SK-N-DZ (cell line): Measurements from ENCODE around the gene FOCAD.

Source experiments
- DNase-seq: peaks from one replicate; pipeline ENCODE4 v3.0.0-alpha.2; 2015; ENCODE audit warnings: low spot score

The FOCAD gene

GRCh38 chr9:20734275-20734674 is 50.2 kb downstream of the FOCAD start:
- DNase-seq = no peak

- no peak for DNase-seq
Measured at GRCh38 chr9:20740304-20740703, 56.2 kb downstream of the FOCAD start.

DNA sequence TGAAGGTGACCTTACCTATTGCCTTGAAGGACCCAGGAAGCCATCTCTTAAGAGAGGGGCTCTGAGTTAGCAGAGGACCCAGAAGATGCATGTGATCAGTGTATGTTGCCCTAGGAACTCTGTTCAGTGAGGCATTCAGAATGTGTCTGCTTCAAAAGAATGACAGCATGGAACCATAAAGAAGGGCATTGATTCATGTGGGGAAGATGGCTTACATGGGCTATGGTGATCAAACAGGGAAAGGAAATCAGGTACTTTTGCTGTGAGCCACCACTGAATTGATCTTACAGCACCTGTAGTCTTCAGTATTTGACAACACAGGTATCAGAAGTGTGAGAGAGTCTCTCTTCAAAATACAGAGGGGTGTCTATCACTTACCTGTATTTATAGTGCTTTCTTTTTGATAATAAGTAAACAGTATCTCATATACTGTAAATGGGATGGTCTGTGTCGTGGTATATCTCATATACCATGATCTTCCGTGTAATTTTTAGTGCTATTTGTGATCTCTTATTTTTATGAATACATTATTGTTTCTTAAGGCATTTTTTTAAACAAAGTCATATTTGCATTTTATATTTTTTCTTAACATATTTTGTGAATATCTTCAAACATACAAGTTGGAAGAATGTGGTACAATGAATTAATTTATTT is 57.0 kb downstream of the FOCAD start:
- no peak for DNase-seq

- DNase-seq = no peak
Measured at GRCh38 chr9:20742833-20743232, 58.8 kb downstream of the FOCAD start.

DNA sequence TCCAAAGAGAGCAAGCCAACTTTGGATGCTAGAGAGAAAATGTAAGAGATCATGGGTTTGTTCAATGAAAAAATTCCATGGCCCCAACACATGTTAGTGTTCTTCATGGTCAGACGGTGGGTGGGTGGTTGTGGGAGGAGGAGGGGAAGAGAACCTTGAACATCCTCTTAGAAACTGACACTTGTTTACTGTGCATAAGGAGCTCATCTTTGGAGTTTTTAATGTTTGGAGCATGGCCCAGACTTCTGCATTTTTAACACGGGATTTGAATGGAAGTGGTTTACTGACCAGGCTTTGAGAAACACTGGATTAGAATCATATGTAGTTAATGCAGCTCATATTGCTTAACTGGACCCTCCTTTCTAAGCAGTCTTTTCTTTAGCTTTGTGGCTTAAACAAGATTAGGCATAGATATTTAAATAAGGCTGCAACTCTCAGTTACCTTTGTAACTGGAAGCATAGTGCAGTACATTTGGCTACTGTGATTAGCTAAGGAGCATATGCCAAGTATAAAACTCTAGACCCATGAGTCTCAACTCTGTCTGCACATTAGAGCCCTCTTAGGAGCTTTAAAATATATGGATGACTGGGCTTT is 60.1 kb downstream of the FOCAD start:
- no peak for DNase-seq

- DNase-seq = no peak
Measured at GRCh38 chr9:20746967-20747366, 62.9 kb downstream of the FOCAD start.

- no peak for DNase-seq
Measured at GRCh38 chr9:20749496-20750198, 65.6 kb downstream of the FOCAD start.

DNA sequence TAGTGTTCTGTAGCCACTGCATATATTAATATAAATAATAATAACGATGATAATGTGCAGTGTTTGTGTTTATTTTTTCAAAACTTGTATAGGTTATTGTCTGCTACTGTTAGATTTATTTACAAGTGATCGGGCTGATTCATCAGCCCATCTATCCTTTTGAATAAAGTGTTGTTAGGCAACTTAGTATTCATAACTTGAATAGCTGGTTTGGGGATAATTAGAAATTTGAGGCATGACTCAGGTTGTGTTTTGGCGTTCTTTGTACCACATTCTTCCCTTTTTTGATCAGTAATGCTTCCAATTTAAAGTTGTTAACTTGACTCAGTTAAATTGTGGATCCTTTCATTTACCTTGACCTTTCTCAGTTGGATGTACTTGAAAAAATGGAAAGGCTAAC is 69.7 kb downstream of the FOCAD start:
- no peak for DNase-seq

GRCh38 chr9:20754556-20754955 is 70.5 kb downstream of the FOCAD start:
- DNase-seq = no peak

DNA sequence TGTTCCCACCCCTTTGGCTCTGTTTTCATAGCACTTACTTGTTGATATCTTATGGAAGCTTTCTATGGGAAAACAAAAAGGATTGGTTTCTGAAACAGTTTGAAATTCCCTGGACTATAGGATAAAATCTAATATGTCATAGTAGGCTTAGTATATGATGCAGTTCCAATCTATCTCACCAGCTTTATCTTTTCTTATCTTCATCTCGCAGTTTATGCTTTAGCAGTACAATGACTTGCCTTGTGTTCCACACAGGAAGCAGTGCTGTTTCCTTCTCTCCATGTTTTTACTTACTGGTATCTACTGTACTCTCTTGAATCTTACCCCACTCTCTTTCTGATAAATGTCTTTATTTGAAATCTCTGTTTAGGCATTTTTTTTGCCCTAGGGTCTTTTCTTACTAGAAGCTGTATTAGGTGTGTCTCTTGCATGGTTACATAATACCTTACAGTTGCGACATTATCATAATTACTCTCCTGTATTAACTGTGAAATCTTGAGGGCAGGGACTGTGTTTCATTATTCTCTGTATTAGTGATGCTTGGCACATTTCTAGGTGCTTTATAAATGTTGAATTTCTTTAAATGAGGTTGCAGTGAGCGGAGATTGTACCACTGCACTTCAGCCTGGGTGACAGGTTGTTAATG is 76.3 kb downstream of the FOCAD start:
- DNase-seq = no peak

- DNase-seq = no peak
Measured at GRCh38 chr9:20770947-20771346, 86.9 kb downstream of the FOCAD start.

GRCh38 chr9:20771729-20772128 is 87.7 kb downstream of the FOCAD start:
- DNase-seq = no peak

DNA sequence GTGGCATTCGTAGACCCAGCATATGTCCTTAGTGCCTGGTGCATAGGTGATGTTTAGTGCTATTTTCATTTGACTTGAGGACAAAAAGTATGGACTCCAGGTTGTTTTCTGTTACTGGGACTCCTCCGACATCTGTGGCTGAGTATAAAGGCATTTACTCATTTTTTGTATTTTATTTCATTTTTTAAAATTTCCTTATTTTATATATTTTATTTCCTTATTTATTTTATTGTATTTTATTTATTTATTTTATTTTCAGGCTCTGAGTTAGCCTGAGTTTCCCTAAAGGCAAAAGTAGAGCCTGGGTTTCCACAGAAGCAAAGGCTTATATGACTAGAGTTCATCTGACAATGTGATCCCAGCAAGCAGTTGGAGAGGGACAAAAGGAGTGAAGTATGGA is 91.6 kb downstream of the FOCAD start:
- no peak for DNase-seq

DNA sequence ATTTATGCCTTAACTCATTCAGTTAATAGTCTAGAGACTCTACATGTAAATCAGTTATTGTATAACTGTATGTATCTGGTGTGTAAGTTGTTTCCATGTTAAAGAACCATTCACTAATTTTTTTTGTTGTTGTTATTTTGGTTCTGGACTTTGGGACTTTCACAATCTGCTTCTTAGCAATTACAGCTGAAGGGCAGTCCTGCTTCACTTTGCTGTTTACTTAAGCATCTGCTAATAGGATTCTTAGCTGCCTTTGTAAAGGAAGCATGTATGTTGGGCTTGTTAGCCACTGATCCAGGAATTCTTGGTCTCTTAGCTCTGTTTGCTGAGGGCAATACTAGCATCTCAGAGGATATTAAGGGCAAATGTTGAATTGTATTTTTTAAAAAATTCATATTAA is 97.0 kb downstream of the FOCAD start:
- DNase-seq = no peak

DNA sequence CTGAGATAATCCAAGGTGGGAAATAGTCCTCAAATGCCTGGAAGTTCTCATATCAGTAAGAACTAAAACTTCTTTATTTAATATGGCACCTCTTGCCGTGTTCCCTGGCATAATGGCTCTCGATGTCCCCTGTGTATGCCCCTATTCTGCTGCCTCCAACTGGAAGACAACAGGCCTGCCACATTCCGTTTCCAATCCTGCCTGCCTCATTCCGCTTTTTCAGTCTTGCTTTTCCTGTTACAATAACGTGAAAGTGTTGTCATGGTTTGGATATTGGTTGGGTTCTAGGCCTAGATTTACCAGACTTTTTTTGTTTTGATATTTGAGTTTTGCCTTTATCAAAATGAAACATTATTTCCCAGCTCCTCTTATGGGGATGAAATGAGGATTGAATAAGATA is 98.2 kb downstream of the FOCAD start:
- no peak for DNase-seq

DNA sequence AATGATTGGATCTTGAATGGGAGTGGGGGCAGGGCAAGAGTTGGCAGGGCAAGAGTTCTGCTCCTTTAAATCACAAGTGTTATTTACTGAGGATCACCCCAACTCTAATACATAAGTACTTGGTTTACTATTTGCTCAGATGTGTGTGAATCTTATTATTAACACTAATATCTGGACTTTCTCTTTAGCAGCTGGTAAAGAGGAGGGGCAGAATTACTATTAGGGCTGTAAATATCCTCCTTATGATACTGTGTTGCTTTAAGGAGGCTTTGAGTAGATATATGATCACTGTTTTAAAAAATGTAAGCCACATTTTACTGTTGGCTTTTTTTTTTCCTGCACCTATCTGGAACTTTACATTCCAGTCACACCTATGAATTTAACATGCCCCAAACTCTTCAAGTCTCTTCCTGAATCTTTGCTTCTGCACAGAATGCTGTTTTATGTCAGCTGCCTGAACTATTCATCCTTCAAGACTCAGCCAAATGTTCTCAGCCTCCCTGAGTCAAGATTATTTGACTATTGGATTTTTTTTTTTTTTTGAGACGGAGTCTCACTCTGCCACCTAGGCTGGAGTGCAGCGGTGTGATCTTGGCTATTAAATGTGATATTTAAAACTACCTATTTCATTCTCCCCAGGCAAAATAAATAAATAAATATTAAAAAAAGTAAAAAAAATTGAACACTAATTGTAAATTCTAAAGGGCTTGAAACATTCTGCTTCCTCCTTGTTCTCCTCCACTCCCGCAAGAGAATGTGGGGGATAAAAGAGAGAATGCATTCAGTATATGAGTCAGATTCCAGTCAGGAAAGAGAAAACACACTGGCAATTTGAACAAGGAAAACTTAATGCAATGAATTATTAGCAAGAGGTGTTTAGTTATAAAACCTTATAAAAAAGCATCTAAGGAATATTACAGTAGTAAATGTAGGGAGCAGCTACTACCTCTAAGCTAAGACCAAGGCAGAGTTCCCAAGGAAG is 99.3 kb downstream of the FOCAD start:
- no peak for DNase-seq

DNA sequence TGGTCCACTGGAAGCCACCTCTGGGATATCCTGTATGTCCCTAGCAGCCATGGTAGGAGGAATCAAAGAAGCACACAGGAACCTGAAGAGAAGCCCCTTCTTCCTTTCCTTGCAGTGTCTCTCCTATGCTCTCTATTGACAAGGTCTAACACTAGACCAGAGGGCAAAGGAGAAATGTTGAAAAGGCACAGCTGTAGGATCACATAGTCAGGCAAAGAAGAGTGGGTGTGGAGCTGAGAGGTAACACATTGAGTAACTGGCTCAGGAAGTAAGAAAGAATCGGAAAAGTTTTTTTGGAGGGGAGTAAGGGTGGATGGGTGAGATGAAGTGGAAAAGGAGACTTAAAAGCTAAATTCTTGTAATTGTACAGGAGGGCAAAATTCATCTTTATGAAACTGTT is 100.1 kb downstream of the FOCAD start:
- DNase-seq = no peak

DNA sequence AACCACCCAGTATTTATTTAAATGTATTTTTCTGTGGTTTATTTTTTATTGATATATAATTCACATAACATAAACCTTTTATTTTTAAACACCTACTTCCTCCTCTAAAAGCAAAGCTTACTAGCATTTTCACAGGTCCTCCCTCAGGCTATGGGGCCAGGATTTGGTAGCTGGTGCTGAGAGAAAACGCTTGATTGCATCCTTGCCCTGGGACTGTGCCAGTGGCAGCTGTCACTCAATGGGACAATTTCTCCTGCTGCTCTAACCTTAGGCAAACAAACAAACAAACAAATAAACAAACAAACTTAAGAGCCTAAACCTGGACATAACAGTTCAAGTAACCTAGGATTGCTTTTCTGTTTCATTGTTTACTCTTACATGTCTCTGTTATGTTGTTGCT is 102.7 kb downstream of the FOCAD start:
- no peak for DNase-seq

GRCh38 chr9:20788526-20789451 is 104.7 kb downstream of the FOCAD start:
- no peak for DNase-seq

GRCh38 chr9:20790721-20791120 is 106.7 kb downstream of the FOCAD start:
- DNase-seq = no peak
